Osteoblast (primary cell): ENCODE data around the gene UBE2R2. TPM values are rescaled to one million over a fixed set of nuclear protein-coding genes. Genes with fewer than 3 reads are reported as not detected.

Source experiments
- DNase-seq: peaks from one replicate; pipeline ENCODE4 v3.0.0; 2011; ENCODE audit warnings: low spot score, mixed read lengths; ENCODE audit not compliant: insufficient read length; ENCODE audit errors: missing footprints
- H2AFZ ChIP-seq: 2 replicates; pipeline ENCODE4 v1.6.0; 2011; ENCODE audit warnings: mild to moderate bottlenecking, low read length
- H3K27ac ChIP-seq: 2 replicates; pipeline ENCODE4 v1.5.1; 2011; ENCODE audit warnings: mild to moderate bottlenecking, low read depth, low read length, moderate library complexity
- H3K27me3 ChIP-seq: 2 replicates; pipeline ENCODE4 v1.6.0; 2012; ENCODE audit warnings: mild to moderate bottlenecking, control low read depth, inconsistent platforms, low read length, moderate library complexity; ENCODE audit not compliant: insufficient read depth
- H3K36me3 ChIP-seq: 2 replicates; pipeline ENCODE4 v1.5.1; 2011; ENCODE audit warnings: mild to moderate bottlenecking, low read length, control low read depth, moderate library complexity; ENCODE audit not compliant: insufficient read depth
- H3K4me1 ChIP-seq: 2 replicates; pipeline ENCODE4 v1.5.1; 2011; ENCODE audit warnings: mild to moderate bottlenecking, low read length, control low read depth, moderate library complexity; ENCODE audit not compliant: insufficient read depth
- H3K4me2 ChIP-seq: 2 replicates; pipeline ENCODE4 v1.6.0; 2011; ENCODE audit warnings: mild to moderate bottlenecking, low read length; ENCODE audit not compliant: insufficient read depth
- H3K4me3 ChIP-seq: fragments of 200-600 bp; sonication (generic); 3 replicates; pipeline ENCODE4 v1.5.1; 2012; ENCODE audit warnings: mild to moderate bottlenecking, low read length, inconsistent platforms; ENCODE audit not compliant: insufficient read depth
- H3K79me2 ChIP-seq: 2 replicates; pipeline ENCODE4 v1.6.0; 2012; ENCODE audit warnings: mild to moderate bottlenecking, low read length, control low read depth, inconsistent platforms; ENCODE audit not compliant: insufficient read depth
- H3K9me3 ChIP-seq: 2 replicates; pipeline ENCODE4 v1.5.1; 2011; ENCODE audit warnings: low read depth, low read length, control low read depth
- H4K20me1 ChIP-seq: 2 replicates; pipeline ENCODE4 v1.6.0; 2012; ENCODE audit warnings: mild to moderate bottlenecking, low read length, control low read depth; ENCODE audit not compliant: insufficient read depth
- total RNA-seq: library from RNA; depleted of rRNA; stranded (reverse); fragments of >200 nt; gene quantifications from 2 replicates; pipeline ENCODE4 v1.2.3, GENCODE V29; 2012
- TF ChIP-seq, protein P1 (sequence below): IDR thresholded peaks from 2 replicates; pipeline ENCODE4 v1.5.1; 2011; ENCODE audit warnings: mild to moderate bottlenecking, low read depth, low read length, moderate library complexity; ENCODE audit errors: extremely low read depth

Gene UBE2R2
- total RNA-seq, 1 donor: 21.4 TPM

DNA sequence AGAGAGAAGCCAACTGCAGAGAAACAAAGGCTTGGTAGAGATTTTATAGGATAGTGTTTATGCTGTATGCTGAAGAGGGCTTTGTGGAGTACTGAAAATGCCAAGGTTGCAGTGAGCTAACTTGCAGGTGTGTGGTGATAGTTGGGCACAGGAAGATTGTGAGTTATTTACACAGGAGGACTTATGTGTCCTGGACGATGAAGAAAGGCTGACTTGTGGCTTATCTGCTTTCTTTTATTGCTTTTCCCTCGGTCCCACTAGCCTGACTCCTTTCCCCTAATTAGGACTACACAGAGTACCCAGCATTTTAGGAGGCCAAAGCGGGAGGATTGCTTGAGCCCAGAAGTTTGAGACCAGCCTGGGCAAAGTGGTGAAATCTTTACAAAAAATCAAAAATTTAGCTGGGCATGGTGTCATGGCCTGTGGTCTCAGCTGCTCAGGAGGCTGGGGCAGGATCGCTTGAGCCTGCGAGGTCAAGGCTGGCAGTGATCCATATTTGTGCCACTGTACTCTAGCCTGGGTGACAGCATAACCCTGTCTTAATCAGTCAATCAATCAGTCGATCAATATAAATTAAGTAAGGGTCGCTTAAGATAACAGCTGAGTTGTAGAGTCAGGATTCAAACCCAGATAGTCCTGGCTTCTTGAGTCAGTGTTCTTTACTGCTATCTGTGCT, 61.9 kb downstream of the UBE2R2 start:
- TF ChIP-seq, protein P1, sequence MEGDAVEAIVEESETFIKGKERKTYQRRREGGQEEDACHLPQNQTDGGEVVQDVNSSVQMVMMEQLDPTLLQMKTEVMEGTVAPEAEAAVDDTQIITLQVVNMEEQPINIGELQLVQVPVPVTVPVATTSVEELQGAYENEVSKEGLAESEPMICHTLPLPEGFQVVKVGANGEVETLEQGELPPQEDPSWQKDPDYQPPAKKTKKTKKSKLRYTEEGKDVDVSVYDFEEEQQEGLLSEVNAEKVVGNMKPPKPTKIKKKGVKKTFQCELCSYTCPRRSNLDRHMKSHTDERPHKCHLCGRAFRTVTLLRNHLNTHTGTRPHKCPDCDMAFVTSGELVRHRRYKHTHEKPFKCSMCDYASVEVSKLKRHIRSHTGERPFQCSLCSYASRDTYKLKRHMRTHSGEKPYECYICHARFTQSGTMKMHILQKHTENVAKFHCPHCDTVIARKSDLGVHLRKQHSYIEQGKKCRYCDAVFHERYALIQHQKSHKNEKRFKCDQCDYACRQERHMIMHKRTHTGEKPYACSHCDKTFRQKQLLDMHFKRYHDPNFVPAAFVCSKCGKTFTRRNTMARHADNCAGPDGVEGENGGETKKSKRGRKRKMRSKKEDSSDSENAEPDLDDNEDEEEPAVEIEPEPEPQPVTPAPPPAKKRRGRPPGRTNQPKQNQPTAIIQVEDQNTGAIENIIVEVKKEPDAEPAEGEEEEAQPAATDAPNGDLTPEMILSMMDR: no peak
- Histone ChIP-seq H3K4me1 (peaks cover 4% of the 10 kb centered on the region), H3K36me3 (no peaks in the 10 kb centered on the region), H3K27me3 (no peaks in the 10 kb centered on the region), H3K79me2 (peaks cover 98% of the 10 kb centered on the region), H2AFZ (no peak overlapping the region), H3K27ac (no peak overlapping the region), H4K20me1 (peaks cover 64% of the 10 kb centered on the region), H3K4me2 (no peak overlapping the region), H3K4me3 (no peak overlapping the region), H3K9me3 (no peaks in the 10 kb centered on the region)
- DNase-seq: no peak

DNA sequence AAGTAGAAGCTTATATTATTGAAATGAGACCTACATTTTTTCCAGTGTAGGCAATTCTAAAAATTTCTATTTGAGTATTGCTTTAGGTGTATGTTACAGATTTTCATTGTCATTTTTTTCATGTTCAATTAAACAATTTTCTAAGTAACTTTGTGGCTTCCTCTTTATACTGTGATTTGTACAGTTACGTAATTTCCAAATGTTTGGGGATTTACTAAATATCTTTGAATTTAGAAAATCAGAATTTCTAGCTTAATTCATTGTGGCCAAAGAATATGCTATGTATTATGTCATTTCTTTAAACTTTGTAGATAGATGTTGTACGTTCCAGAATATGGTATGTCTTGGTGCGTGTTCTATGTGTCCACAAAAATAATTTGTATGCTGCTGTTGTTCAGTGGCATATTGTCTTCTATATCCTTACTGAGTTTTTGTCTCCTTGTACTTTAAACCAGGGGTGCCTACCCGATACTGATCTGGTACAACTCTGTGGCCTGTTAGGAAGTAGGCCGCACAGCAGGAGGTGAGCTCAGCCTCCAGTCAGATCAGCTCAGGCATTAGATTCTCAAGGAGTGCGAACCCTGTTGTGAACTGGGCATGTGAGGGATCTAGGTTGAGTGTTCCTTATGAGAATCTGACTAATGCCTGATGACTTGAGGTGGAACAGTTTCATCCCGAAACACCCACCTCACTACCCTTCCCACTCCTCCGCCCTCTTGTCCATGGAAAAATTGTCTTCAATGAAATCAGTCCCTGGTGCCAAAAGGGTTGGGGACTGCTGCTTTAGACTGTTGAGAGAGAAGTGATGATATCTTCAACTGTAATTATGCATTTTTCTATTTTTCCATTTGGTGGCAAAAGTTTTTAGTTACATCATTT, 63.5 kb downstream of the UBE2R2 start:
- H3K27ac ChIP-seq: no peak overlapping the region
- no peak overlapping the region for H2AFZ ChIP-seq
- no peak overlapping the region for H3K4me3 ChIP-seq
- peaks cover 69% of the 10 kb centered on the region for H4K20me1 ChIP-seq
- H3K4me2 ChIP-seq: no peak overlapping the region
- DNase-seq: no peak
- TF ChIP-seq, protein P1: no peak
- H3K36me3 ChIP-seq: no peaks in the 10 kb centered on the region
- H3K27me3 ChIP-seq: no peaks in the 10 kb centered on the region
- peaks cover 14% of the 10 kb centered on the region for H3K4me1 ChIP-seq
- H3K79me2 ChIP-seq: peaks cover 98% of the 10 kb centered on the region
- no peaks in the 10 kb centered on the region for H3K9me3 ChIP-seq

DNA sequence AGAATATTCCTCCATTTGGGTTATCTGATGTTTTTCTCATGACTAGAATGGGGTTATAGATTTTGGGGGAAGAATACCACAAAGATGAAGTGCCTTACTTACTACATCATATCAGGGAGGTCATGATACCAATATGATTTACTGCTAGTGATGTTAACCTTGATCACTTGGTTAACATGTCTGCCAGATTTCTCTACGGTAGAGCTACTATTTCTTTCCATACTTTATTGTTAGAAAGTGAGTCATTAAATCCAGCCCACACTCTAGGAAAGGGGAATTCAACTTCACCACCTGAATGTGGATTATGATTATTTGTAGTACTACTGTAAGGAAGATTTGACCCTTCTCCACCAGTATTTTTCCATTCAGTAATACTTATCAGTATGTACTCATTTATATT, 64.7 kb downstream of the UBE2R2 start:
- Histone ChIP-seq H3K36me3 (no peaks in the 10 kb centered on the region), H3K9me3 (no peaks in the 10 kb centered on the region), H3K4me3 (no peak overlapping the region), H3K27ac (no peak overlapping the region), H3K27me3 (no peaks in the 10 kb centered on the region), H4K20me1 (peaks cover 67% of the 10 kb centered on the region), H3K4me1 (peaks cover 14% of the 10 kb centered on the region), H3K4me2 (no peak overlapping the region), H3K79me2 (peaks cover 98% of the 10 kb centered on the region), H2AFZ (no peak overlapping the region)
- no peak for DNase-seq
- TF ChIP-seq, protein P1: no peak
